ENCODE data around the gene SP2. TPM values are rescaled to one million over a fixed set of nuclear protein-coding genes. Genes with fewer than 3 reads are reported as not detected.

Gene SP2
- total and polyA plus RNA-seq, 2 of the 13 experiments (the other 11 are each of a cell fraction or from before 2014, with no cell fraction given) = 1.4 to 4.8 TPM

DNA sequence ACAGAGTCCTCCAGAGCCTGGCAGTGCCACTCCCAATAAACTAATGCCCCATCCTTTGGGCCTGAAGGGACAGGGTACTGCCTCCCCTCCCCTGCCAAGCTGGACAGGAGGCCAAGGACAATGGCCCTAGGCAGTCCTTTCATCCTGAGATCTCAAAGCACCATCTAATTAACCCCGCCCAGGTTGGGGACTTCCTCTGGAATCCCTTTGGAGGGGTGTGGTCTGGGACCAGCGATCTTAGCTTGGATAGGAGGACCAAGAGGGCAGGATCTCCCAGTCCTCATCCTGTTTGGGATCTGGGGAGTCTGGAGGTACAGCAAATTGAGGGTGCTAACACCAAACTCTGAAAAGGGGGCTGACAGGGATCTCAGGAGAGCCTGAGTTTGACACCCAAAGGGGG, 26.9 kb upstream of the SP2 start:
- ChIA-PET POLR2A (no interaction called here), CTCF (ENCODE audit: low intra/inter-chr PET ratio, low total read pairs) (no interaction called here)
- Histone ChIP-seq H3K9ac (ENCODE audit: insufficient read depth, low read depth, low read length) (no peak overlapping the region), H3K27ac (ENCODE audit: extremely low read length, insufficient read depth, low read length) (no peak overlapping the region), H3K36me3 (replicated peaks in 1 of 2; ENCODE audit: control insufficient read depth in 1 of 2, insufficient read depth in 2 of 2, low read length in 2 of 2) (no peaks in the 10 kb centered on the region), H3K79me2 (ENCODE audit: insufficient read depth, low read length) (no peaks in the 10 kb centered on the region), H3K9me3 (ENCODE audit: low read length) (no peaks in the 10 kb centered on the region), H3K4me1 (ENCODE audit: insufficient read depth, low read length) (no peaks in the 10 kb centered on the region), H4K20me1 (ENCODE audit: insufficient read depth, low read length) (no peaks in the 10 kb centered on the region), H3K4me2 (ENCODE audit: low read depth, low read length) (no peak overlapping the region), H2AFZ (ENCODE audit: low read length) (no peak overlapping the region), H3K4me3 (replicated peaks in 1 of 3; ENCODE audit: insufficient read depth in 1 of 3, low read depth in 2 of 3, low read length in 3 of 3) (no peak overlapping the region), H3K27me3 (ENCODE audit: control insufficient read depth in 1 of 2, insufficient read depth in 2 of 2, low read length in 2 of 2) (peaks cover 5 to 32% of the 10 kb centered on the region in 2 experiments)
- no TSS peak for BruUV-seq (replicated peaks)
- TF ChIP-seq RARG (CRISPR knock-in tag; IDR thresholded peaks at IDR 0.05; ENCODE audit: low read depth) (no peak), ZFP36L2 (CRISPR knock-in tag; IDR thresholded peaks at IDR 0.05) (no peak), HDAC6 (IDR thresholded peaks at IDR 0.05; ENCODE audit: low read depth, low read length) (no peak), NR2F6 (IDR thresholded peaks at IDR 0.05) (no peak), NR2F6 (CRISPR knock-in tag; IDR thresholded peaks at IDR 0.05) (no peak), PTBP1 (IDR thresholded peaks at IDR 0.05; ENCODE audit: low read depth, low read length, poor library complexity, severe bottlenecking) (no peak)
- TF ChIP-seq, protein P1, sequence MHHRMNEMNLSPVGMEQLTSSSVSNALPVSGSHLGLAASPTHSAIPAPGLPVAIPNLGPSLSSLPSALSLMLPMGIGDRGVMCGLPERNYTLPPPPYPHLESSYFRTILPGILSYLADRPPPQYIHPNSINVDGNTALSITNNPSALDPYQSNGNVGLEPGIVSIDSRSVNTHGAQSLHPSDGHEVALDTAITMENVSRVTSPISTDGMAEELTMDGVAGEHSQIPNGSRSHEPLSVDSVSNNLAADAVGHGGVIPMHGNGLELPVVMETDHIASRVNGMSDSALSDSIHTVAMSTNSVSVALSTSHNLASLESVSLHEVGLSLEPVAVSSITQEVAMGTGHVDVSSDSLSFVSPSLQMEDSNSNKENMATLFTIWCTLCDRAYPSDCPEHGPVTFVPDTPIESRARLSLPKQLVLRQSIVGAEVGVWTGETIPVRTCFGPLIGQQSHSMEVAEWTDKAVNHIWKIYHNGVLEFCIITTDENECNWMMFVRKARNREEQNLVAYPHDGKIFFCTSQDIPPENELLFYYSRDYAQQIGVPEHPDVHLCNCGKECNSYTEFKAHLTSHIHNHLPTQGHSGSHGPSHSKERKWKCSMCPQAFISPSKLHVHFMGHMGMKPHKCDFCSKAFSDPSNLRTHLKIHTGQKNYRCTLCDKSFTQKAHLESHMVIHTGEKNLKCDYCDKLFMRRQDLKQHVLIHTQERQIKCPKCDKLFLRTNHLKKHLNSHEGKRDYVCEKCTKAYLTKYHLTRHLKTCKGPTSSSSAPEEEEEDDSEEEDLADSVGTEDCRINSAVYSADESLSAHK (CRISPR knock-in tag; IDR thresholded peaks at IDR 0.05; ENCODE audit: borderline replicate concordance) = no peak
- TF ChIP-seq, protein P2, sequence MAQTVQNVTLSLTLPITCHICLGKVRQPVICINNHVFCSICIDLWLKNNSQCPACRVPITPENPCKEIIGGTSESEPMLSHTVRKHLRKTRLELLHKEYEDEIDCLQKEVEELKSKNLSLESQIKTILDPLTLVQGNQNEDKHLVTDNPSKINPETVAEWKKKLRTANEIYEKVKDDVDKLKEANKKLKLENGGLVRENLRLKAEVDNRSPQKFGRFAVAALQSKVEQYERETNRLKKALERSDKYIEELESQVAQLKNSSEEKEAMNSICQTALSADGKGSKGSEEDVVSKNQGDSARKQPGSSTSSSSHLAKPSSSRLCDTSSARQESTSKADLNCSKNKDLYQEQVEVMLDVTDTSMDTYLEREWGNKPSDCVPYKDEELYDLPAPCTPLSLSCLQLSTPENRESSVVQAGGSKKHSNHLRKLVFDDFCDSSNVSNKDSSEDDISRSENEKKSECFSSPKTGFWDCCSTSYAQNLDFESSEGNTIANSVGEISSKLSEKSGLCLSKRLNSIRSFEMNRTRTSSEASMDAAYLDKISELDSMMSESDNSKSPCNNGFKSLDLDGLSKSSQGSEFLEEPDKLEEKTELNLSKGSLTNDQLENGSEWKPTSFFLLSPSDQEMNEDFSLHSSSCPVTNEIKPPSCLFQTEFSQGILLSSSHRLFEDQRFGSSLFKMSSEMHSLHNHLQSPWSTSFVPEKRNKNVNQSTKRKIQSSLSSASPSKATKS (CRISPR knock-in tag; IDR thresholded peaks at IDR 0.05) = no peak
- no peak for FAIRE-seq
- no peak for ATAC-seq
- 22% methylated on average over 2 of the region's 2 CpGs for WGBS (ENCODE audit: low lambda C conversion rate)
- intact Hi-C loops (cut with micrococcal nuclease; ENCODE audit: unreplicated experiment) (no loop called here), in situ Hi-C loops (cut with HindIII; ENCODE audit: extremely low pct_ligation_motif_present, low pct_unique_long_range_greater_than_20kb) (no loop called here)
- DNase-seq (ENCODE audit: low spot score) = no peak

Data from HepG2 (cell line).